Gastrocnemius medialis (tissue), 4 donors: ENCODE measurements around the gene DPP10. TPM values are rescaled to one million over a fixed set of nuclear protein-coding genes. Genes with fewer than 3 reads are reported as not detected.

Experiments used
- ATAC-seq, 2 donors: fragments of 150-250 bp; one replicate each; pipeline ENCODE4 v1.9.1; 2016
- DNase-seq, 2 donors: peaks; one replicate each; pipeline ENCODE4 v3.0.0-alpha.2; 2019
- H3K27ac ChIP-seq, 4 donors: fragments of 200-600 bp; sonication (generic); 1 replicate in 1 of 4; 2 replicates in 3 of 4; pipeline ENCODE4 v1.5.1; 2016 to 2018; ENCODE audit warnings: mild to moderate bottlenecking in 2 of 4, moderate library complexity in 1 of 4
- H3K27me3 ChIP-seq, 3 donors: fragments of 200-600 bp; sonication (generic) in 2 of 3; 1 replicate in 1 of 3; 2 replicates in 2 of 3; pipeline versions ENCODE4 v1.5.1 to v1.6.0; 2016 to 2019; ENCODE audit warnings: mild to moderate bottlenecking in 1 of 3, moderate library complexity in 1 of 3
- H3K36me3 ChIP-seq, 2 donors: fragments of 200-600 bp; sonication (generic) in 1 of 2; one replicate each; pipeline ENCODE4 v1.5.1; 2017 to 2018
- H3K4me1 ChIP-seq, 2 donors: fragments of 200-600 bp; sonication (generic) in 1 of 2; one replicate each; pipeline ENCODE4 v1.5.1; 2016 to 2017; ENCODE audit warnings: mild to moderate bottlenecking in 2 of 2
- H3K4me3 ChIP-seq, 4 donors: fragments of 200-600 bp; sonication (generic) in 3 of 4; 1 replicate in 1 of 4; 2 replicates in 3 of 4; pipeline ENCODE4 v1.5.1; 2016 to 2019; ENCODE audit warnings: mild to moderate bottlenecking in 2 of 4
- H3K9me3 ChIP-seq, 3 donors: fragments of 200-600 bp; sonication (generic) in 2 of 3; 1 replicate in 1 of 3; 2 replicates in 2 of 3; pipeline ENCODE4 v1.5.1; 2016 to 2019
- POLR2A ChIP-seq, 2 donors: fragments of 450-650 bp; IDR thresholded peaks; one replicate each; pipeline ENCODE4 v1.6.1; 2017; ENCODE audit warnings: antibody characterized with exemption in 2 of 2, mild to moderate bottlenecking in 2 of 2, moderate library complexity in 2 of 2
- in situ Hi-C, 4 donors: fragments of 200-750 bp; cut with MboI; loops; one replicate each; pipeline versions ENCODE4 v1.15.0 to v1.8.0; 2017; ENCODE audit warnings: low sequenced_read_pairs in 4 of 4
- intact Hi-C: fragments of 100-400 bp; cut with DNase I; formaldehyde crosslinking; loops from one replicate; pipeline ENCODE4 v1.15.1; 2023; ENCODE audit warnings: low total_unique reads
- total RNA-seq, 4 donors: library from RNA; depleted of rRNA; stranded (reverse); fragments of >200 nt; gene quantifications; one replicate each; pipeline versions ENCODE4 v1.1.0 to v1.2.3, GENCODE V29; 2016
- TF ChIP-seq, protein P1 (sequence below), 5 experiments: fragments of 450-650 bp in 3 of 5; fragments of 200-600 bp in 2 of 5; sonication (generic) in 2 of 5; IDR thresholded peaks in 4 of 5; conservative IDR thresholded peaks in 1 of 5; 1 replicate in 4 of 5; 2 replicates in 1 of 5; pipeline ENCODE4 v1.5.1; 2016 to 2019; ENCODE audit warnings: antibody characterized with exemption in 5 of 5, mild to moderate bottlenecking in 3 of 5, moderate library complexity in 3 of 5

DPP10 gene
- total RNA-seq, 4 donors from 2014 or later = not detected

DNA sequence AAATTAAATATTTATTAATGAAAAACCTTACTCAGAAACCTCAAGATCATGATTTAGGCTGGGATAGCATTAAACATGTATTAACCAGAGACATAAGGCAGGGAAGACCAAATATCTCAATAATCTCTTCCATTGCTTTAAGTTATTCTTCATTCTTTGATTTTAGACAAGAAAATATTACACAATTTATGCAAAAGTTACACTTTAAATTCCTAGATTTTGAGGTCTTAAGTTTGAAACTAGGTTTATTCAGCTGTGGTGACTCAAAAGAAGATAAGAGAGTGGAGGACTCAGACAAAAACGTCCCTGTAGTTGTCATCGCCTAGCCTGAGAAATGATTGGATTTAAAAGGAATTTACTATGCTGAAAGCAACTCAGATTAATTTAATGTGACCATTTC, 1110.3 kb downstream of the DPP10 start:
- no peak overlapping the region for H3K4me3 ChIP-seq
- no peaks in the 10 kb centered on the region for H3K27me3 ChIP-seq
- TF ChIP-seq, protein P1, sequence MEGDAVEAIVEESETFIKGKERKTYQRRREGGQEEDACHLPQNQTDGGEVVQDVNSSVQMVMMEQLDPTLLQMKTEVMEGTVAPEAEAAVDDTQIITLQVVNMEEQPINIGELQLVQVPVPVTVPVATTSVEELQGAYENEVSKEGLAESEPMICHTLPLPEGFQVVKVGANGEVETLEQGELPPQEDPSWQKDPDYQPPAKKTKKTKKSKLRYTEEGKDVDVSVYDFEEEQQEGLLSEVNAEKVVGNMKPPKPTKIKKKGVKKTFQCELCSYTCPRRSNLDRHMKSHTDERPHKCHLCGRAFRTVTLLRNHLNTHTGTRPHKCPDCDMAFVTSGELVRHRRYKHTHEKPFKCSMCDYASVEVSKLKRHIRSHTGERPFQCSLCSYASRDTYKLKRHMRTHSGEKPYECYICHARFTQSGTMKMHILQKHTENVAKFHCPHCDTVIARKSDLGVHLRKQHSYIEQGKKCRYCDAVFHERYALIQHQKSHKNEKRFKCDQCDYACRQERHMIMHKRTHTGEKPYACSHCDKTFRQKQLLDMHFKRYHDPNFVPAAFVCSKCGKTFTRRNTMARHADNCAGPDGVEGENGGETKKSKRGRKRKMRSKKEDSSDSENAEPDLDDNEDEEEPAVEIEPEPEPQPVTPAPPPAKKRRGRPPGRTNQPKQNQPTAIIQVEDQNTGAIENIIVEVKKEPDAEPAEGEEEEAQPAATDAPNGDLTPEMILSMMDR (IDR thresholded peaks at IDR 0.05 in 4 of 5, conservative IDR thresholded peaks at IDR 0.05 in 1 of 5) = no peak
- no peak for TF ChIP-seq POLR2A (IDR thresholded peaks at IDR 0.05)
- no peak for ATAC-seq
- H3K27ac ChIP-seq = no peak overlapping the region
- no peak for DNase-seq
- no peaks in the 10 kb centered on the region for H3K4me1 ChIP-seq
- H3K9me3 ChIP-seq = no peaks in the 10 kb centered on the region
- intact Hi-C loops (no loop called here), in situ Hi-C loops (no loop called here)
- no peaks in the 10 kb centered on the region for H3K36me3 ChIP-seq

DNA sequence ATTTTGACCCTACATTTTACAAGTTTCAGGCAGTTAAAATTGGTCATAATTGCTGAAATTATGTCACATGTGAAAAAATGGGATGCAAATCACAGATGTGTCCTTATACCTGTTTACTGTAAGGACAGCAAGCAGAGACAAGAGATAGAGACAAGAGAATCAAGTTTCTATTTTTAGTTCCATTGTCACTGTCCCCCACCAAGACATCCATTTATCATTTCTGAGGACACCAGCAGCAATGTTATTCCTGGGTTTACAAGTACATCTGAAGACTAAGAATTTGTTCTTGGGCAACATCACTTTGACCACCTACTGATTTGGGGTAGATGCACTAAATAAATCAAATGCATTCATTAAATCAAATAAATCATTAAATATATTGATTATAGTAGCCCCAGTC, 1111.7 kb downstream of the DPP10 start:
- intact Hi-C loops = no loop called here
- Histone ChIP-seq H3K27ac (no peak overlapping the region), H3K9me3 (no peaks in the 10 kb centered on the region), H3K4me3 (no peak overlapping the region), H3K4me1 (no peaks in the 10 kb centered on the region), H3K27me3 (no peaks in the 10 kb centered on the region), H3K36me3 (no peaks in the 10 kb centered on the region)
- DNase-seq (no peak), ATAC-seq (no peak)
- in situ Hi-C loops = no loop called here
- TF ChIP-seq, protein P1 (IDR thresholded peaks at IDR 0.05 in 4 of 5, conservative IDR thresholded peaks at IDR 0.05 in 1 of 5) = no peak
- TF ChIP-seq POLR2A (IDR thresholded peaks at IDR 0.05) = no peak

DNA sequence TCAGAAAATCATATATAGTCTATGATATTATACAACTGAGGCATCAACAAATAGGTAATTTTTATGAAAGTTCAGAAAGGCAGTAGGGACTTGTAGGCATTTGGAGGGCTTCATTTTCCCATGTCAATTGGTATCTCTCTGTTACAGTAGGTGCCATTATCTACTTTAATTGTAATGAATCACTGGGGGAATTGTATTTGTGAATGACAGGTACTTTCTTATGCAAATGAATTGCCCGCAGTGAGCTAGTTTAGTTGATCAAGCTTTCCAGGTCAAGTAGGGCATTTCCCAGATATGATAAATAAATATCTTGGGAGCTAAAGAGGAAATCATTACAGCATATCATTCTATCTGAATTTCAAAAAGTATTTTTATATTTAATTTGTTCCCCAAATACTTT, 1116.3 kb downstream of the DPP10 start:
- ATAC-seq = no peak
- intact Hi-C loops = no loop called here
- no peak for DNase-seq
- H3K27me3 ChIP-seq = no peaks in the 10 kb centered on the region
- no peak overlapping the region for H3K27ac ChIP-seq
- in situ Hi-C loops = no loop called here
- no peak for TF ChIP-seq POLR2A (IDR thresholded peaks at IDR 0.05)
- TF ChIP-seq, protein P1 (IDR thresholded peaks at IDR 0.05 in 4 of 5, conservative IDR thresholded peaks at IDR 0.05 in 1 of 5) = no peak
- no peaks in the 10 kb centered on the region for H3K36me3 ChIP-seq
- H3K4me1 ChIP-seq = no peaks in the 10 kb centered on the region
- no peak overlapping the region for H3K4me3 ChIP-seq
- H3K9me3 ChIP-seq = no peaks in the 10 kb centered on the region

DNA sequence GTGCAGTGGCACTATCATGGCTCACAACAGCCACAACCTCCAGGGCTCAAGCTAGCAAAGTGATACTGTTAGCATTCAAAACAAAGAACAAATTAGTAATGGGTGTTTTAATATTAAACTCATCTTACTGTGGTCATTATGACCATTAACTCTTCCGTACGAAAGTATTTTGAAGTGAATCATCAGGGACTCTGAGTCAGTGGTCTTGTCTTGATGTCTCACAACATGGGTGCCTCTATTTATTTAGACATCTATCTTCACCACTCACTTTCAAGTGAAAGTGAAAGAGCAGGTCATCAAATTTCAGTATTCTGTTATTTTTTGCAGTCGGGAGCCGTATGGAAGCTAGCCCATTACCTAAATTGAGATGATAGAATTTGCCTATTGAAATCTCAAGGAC, 1118.2 kb downstream of the DPP10 start:
- H3K27ac ChIP-seq = no peak overlapping the region
- no peak for TF ChIP-seq POLR2A (IDR thresholded peaks at IDR 0.05)
- TF ChIP-seq, protein P1 (IDR thresholded peaks at IDR 0.05 in 4 of 5, conservative IDR thresholded peaks at IDR 0.05 in 1 of 5) = no peak
- no peaks in the 10 kb centered on the region for H3K36me3 ChIP-seq
- H3K27me3 ChIP-seq = no peaks in the 10 kb centered on the region
- H3K9me3 ChIP-seq = no peaks in the 10 kb centered on the region
- ATAC-seq = no peak
- H3K4me1 ChIP-seq = no peaks in the 10 kb centered on the region
- no peak for DNase-seq
- intact Hi-C loops (no loop called here), in situ Hi-C loops (no loop called here)
- no peak overlapping the region for H3K4me3 ChIP-seq

DNA sequence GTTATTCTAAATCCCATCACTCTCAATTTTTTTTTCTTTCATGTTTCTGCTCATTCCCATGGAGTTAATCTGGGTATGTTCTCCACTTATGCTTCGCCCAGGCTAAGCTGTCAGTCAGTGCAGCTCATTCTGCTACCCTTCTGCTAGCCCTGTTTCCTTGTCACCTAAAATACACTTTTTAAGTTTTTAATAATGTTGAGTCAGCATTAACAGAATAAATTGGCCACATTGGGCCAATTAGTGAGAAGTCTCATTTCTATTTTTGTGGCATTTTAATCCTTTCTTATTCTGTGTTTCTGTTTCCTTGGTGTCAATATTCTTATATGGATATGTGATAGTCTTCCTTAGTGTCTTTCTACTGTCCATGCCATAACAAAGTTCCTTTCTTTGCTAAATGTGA, 1126.2 kb downstream of the DPP10 start:
- in situ Hi-C loops = no loop called here
- Histone ChIP-seq H3K36me3 (no peaks in the 10 kb centered on the region), H3K4me3 (no peak overlapping the region), H3K4me1 (no peaks in the 10 kb centered on the region), H3K27ac (no peak overlapping the region), H3K27me3 (no peaks in the 10 kb centered on the region), H3K9me3 (no peaks in the 10 kb centered on the region)
- DNase-seq = no peak
- no peak for TF ChIP-seq POLR2A (IDR thresholded peaks at IDR 0.05)
- TF ChIP-seq, protein P1 (IDR thresholded peaks at IDR 0.05 in 4 of 5, conservative IDR thresholded peaks at IDR 0.05 in 1 of 5) = no peak
- ATAC-seq = no peak
- intact Hi-C loops = no loop called here
